DLD1 (cell line): ENCODE results near the gene KLK7.
"Not testable (repeated sequence)": the region's sequence is repeated elsewhere in the genome, so short reads cannot be mapped to it uniquely, and the experiment has no call there.

Experiments used
- in situ Hi-C: cut with HindIII; loops from 2 replicates; pipeline ENCODE4 v1.10.0; 2017; ENCODE audit warnings: low sequenced_read_pairs

The KLK7 gene

GRCh38 chr19:51012661-51013190, 29.0 kb upstream of the KLK7 start:
- in situ Hi-C loops: no loop called here

GRCh38 chr19:51010066-51010795, 26.5 kb upstream of the KLK7 start:
- in situ Hi-C loops: no loop called here

- in situ Hi-C loops: no loop called here
These were observed 25.6 kb upstream of the KLK7 start for GRCh38 chr19:51009061-51009891.

- in situ Hi-C loops: no loop called here
These were observed 23.8 kb upstream of the KLK7 start for GRCh38 chr19:51007488-51007887.

DNA sequence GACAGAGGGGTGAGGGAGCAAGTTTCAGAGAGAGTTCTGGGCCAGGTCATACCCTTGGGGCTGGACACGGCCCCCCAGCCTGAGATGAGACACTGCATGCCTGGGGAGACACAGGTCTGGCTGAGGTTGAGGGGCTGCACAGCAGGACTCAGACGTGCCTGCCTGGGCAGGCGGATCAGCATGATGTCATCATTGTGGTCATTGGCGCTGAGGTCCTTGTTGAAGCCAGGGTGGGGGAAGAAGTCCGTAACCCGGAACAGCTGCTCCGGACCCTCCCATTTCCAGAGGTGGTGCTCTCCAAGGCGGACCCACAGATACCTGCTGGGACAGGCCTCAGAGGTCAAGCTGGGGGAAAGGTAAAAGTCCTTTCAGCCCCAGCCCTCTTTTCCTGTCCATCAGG, 22.7 kb upstream of the KLK7 start:
- in situ Hi-C loops: no loop called here

- in situ Hi-C loops: no loop called here
These were observed 21.5 kb upstream of the KLK7 start for GRCh38 chr19:51005248-51005647.

DNA sequence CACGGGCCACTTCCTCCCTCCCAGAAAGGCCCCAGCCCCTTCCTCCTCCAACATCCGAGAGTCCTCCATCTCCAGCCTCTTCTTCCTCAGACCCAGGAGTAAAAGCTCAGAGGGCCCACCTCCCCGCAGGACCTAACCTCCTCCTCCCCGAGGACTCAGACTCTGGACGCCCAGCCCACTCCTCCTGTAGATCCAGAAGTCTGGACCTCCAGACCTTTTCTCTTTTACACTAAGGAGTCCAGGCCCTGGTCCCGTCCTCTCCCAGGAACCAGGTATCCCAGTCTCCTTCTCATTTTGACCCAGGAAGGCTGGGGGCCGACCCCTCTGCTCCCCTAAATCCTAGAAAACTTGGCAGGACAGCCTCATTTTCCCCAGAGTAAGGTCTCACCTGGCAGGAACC, 19.6 kb upstream of the KLK7 start:
- in situ Hi-C loops: no loop called here

- in situ Hi-C loops: no loop called here
These were observed 19.0 kb upstream of the KLK7 start for GRCh38 chr19:51002542-51003311.

DNA sequence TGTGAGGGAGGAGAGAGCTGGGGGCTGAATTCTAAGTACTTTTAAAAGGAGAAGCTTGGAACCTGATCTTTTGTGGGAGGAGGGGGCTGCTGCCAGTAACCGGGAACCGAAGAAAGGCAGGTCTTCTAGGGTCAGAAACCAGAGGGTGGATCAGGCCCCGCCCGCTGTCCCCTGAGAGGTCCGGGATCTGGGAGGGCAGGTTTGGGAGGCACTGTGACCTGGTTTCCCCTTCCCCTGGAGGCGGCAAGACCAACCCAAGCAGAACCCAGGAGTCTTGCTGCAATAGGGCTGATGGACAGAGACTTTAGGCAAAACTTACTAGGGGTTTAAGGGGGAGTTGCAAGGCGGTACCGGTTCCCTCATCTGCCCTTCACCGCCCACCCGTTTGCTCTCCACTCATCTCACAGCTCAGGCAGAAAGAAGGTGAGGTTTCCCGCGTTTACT, 18.4 kb upstream of the KLK7 start:
- in situ Hi-C loops: no loop called here

- in situ Hi-C loops: no loop called here
These were observed 17.8 kb upstream of the KLK7 start, which contains the start of gene KLK8 for GRCh38 chr19:51001515-51001914. Gene KLK8 (minus strand): TSS chr19:51001604. CDS start chr19:51001167, 437 bp downstream.

DNA sequence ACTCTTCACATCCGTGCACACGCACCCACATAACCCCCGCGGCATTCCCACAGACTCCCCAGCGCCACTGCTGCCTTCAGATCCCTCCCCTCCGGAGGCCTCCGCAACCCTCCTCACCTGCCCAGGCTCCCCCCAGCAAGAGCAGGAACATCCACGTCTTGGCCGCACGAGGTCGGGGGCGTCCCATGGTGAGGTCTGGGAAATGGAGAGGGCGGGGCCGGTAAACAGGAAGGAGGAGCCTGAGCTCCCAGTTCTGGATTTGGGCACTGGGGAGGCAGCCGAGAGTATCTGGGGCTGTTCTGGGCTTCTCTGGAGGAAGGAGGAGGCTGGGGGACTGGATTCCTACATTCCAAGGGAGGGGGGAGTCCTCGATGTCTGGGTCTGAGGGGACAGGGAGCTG, 17.3 kb upstream of the KLK7 start:
- in situ Hi-C loops: no loop called here

GRCh38 chr19:51000426-51000825, 16.7 kb upstream of the KLK7 start:
- in situ Hi-C loops: no loop called here

- in situ Hi-C loops: no loop called here
These were observed 15.0 kb upstream of the KLK7 start for GRCh38 chr19:50998686-50999085.

DNA sequence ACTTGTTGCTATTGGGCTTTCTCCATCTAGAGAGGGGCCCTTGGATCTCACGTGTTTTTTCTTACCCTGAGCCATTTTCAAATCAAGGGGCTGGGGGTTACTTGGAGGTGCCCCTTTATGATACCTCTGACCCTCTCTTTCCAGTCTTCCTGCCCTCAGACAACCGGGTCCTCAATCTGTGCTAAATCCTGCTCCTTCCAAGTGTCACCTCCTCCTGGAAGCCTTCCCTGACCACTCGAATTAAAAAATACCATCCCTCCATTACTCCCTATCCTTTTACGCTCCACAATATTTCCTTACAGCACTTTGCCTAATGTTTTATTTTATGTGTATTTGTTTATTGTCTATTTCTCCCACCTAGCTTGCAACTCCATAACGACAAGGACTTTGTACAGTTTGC, 14.3 kb upstream of the KLK7 start:
- in situ Hi-C loops: no loop called here

DNA sequence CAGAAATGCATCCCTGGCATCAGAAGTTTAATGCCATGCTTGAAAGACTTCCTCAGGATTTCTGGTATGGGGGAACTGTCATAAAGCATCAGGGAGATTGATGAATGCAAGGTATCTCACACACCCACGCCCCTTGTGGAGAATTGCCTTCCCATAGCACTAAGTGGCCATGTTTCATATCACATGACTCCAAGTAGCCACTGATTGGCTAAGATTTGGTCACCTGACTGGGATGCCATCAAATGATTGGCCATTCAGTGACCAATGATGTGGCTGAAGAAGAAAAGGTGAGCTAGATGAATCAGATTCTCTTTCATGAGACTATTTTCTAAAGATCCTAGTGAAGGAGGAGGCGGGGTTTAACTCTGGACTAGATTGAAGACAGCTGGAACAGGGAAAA, 10.4 kb upstream of the KLK7 start:
- in situ Hi-C loops: no loop called here

GRCh38 chr19:50992666-50993035, 8.9 kb upstream of the KLK7 start:
- in situ Hi-C loops: no loop called here

- in situ Hi-C loops: not testable (repeated sequence)
These were observed 699 bp upstream of the KLK7 start for GRCh38 chr19:50984416-50984815.

DNA sequence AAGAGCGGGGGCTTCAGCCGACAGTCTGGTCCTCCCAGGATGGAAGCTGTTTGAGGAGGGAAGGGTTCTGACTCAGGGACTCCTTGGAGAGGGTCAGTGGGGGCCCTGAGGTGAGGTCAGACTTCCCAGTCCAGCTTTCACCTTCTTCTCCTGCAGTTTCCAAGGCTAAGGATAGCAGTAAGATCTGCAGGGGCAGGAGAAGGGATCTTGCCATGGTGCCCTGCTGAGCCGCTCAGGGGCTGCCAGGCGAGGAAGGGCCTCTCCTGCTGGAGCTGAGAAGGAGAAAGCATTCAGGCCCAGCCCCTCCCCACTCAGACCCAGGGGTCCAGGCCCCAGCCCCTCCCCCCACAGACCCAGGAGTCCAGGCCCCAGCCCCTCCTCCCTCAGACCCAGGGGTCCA, 1.5 kb downstream of the KLK7 start:
- in situ Hi-C loops: no loop called here

GRCh38 chr19:50981587-50982146, 2.0 kb downstream of the KLK7 start:
- in situ Hi-C loops: no loop called here

GRCh38 chr19:50980208-50980607, 3.5 kb downstream of the KLK7 start:
- in situ Hi-C loops: no loop called here

- in situ Hi-C loops: no loop called here
These were observed 4.0 kb downstream of the KLK7 start for GRCh38 chr19:50979758-50980157.
